Neural cell (in vitro differentiated cells): Measurements from ENCODE around the gene SMG6.

Source experiments
- EP300 ChIP-seq: fragments of 450-650 bp; conservative IDR thresholded peaks from 2 replicates; pipeline ENCODE4 v1.6.1; 2014; ENCODE audit warnings: antibody characterized with exemption, mild to moderate bottlenecking, moderate library complexity; ENCODE audit not compliant: poor library complexity, severe bottlenecking
- EZH2 ChIP-seq: fragments of 200-600, 300-800 bp; shearing (Covaris generic), sonication (generic); IDR thresholded peaks from 2 replicates; pipeline ENCODE4 v1.6.1; 2014; ENCODE audit warnings: antibody characterized with exemption, low read length, borderline replicate concordance, mild to moderate bottlenecking; ENCODE audit not compliant: insufficient read depth, poor library complexity, severe bottlenecking
- POLR2AphosphoS5 ChIP-seq: IDR thresholded peaks from 2 replicates; pipeline ENCODE4 v1.6.1; 2012
- RAD21 ChIP-seq: fragments of 450-650 bp; conservative IDR thresholded peaks from 2 replicates; pipeline ENCODE4 v1.6.1; 2014; ENCODE audit warnings: antibody characterized with exemption, mild to moderate bottlenecking, moderate library complexity
- TF ChIP-seq, protein P1 (sequence below): fragments of 450-650 bp; IDR thresholded peaks from 2 replicates; pipeline ENCODE4 v1.5.1; 2014; ENCODE audit warnings: antibody characterized with exemption, mild to moderate bottlenecking, moderate library complexity; ENCODE audit not compliant: poor library complexity, severe bottlenecking
- TF ChIP-seq, protein P2 (sequence below): IDR thresholded peaks from 2 replicates; pipeline ENCODE4 v1.6.1; 2012; ENCODE audit warnings: borderline replicate concordance

DNA sequence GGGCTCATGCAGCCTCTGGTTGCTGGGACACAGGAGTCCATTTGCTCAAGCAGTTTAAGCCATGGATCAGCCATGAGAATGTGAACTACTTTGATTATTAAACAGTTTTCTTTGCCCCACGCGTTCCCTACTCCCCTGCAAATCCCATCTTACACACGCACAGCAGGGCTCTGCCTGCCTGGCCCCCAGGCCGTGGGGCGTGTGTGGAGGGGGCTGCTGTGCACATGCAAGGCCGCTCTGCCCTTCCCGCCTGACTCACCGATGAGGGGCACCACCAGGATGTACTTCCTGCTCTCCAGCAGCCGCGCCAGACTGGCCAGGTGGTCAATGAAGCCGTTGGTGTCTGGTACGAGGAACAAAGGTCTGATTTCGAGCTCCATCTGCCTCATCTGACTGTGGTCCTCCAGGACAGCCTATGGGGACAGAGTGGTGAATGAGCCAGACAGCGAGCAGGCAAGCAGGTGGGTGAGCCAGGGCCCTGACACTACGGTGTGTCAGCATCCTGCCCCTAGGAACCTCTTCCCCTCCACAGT is 235.0 kb downstream of the SMG6 start:
- no peak for TF ChIP-seq EZH2
- TF ChIP-seq, protein P1, sequence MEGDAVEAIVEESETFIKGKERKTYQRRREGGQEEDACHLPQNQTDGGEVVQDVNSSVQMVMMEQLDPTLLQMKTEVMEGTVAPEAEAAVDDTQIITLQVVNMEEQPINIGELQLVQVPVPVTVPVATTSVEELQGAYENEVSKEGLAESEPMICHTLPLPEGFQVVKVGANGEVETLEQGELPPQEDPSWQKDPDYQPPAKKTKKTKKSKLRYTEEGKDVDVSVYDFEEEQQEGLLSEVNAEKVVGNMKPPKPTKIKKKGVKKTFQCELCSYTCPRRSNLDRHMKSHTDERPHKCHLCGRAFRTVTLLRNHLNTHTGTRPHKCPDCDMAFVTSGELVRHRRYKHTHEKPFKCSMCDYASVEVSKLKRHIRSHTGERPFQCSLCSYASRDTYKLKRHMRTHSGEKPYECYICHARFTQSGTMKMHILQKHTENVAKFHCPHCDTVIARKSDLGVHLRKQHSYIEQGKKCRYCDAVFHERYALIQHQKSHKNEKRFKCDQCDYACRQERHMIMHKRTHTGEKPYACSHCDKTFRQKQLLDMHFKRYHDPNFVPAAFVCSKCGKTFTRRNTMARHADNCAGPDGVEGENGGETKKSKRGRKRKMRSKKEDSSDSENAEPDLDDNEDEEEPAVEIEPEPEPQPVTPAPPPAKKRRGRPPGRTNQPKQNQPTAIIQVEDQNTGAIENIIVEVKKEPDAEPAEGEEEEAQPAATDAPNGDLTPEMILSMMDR: no peak
- TF ChIP-seq EP300: no peak
- no peak for TF ChIP-seq RAD21
- TF ChIP-seq, protein P2, sequence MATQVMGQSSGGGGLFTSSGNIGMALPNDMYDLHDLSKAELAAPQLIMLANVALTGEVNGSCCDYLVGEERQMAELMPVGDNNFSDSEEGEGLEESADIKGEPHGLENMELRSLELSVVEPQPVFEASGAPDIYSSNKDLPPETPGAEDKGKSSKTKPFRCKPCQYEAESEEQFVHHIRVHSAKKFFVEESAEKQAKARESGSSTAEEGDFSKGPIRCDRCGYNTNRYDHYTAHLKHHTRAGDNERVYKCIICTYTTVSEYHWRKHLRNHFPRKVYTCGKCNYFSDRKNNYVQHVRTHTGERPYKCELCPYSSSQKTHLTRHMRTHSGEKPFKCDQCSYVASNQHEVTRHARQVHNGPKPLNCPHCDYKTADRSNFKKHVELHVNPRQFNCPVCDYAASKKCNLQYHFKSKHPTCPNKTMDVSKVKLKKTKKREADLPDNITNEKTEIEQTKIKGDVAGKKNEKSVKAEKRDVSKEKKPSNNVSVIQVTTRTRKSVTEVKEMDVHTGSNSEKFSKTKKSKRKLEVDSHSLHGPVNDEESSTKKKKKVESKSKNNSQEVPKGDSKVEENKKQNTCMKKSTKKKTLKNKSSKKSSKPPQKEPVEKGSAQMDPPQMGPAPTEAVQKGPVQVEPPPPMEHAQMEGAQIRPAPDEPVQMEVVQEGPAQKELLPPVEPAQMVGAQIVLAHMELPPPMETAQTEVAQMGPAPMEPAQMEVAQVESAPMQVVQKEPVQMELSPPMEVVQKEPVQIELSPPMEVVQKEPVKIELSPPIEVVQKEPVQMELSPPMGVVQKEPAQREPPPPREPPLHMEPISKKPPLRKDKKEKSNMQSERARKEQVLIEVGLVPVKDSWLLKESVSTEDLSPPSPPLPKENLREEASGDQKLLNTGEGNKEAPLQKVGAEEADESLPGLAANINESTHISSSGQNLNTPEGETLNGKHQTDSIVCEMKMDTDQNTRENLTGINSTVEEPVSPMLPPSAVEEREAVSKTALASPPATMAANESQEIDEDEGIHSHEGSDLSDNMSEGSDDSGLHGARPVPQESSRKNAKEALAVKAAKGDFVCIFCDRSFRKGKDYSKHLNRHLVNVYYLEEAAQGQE: no peak
- no peak for TF ChIP-seq POLR2AphosphoS5
